Activated CD8-positive, alpha-beta memory T cell treated with anti-CD3 and anti-CD28 coated beads for 24 hours (primary cell): ENCODE data around the gene POFUT2.

Source experiments
- DNase-seq: peaks from one replicate; pipeline ENCODE4 v3.0.0-alpha.2; 2020

The POFUT2 gene

DNA sequence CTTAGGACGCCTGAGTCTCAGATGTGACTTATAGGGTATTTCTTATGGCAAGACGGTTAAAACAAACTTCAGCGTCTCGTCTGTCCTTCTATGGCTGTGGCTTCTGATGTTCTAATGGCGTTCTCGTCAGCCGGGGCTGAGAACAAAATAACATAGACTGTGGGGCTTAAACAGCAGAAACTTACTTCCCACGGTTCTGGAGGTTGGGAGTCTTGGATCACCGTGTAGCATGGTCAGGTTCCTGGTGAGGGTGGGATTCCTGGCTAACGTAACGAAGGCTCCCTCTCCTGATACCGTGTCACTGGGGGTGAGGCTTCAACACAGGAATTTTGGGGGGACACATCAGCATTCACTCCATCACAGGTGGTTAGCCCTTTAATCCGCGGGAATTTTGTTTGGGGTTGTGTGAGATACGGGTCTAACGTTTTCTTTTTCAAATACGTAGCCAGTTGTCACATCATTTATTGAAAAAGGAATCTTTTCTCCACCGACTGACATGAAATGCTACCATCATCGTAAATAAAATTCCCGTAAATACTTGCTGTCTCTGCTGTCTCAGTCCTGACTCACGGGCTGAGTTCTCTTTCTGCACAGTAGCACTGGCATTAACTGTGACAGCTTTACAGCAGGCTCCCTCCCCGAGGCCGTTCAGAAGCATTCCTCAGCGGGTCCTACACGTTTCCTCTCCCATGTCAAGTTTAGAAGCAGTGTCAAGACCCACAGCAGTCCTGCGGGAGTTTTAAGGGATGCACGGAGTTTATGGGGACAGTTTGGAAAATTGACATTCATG lies 8.1 kb upstream of the POFUT2 start:
- peak; percentile 50 for DNase-seq

GRCh38 chr21:45294509-45295291 lies 7.0 kb upstream of the POFUT2 start:
- DNase-seq, result peak; percentile 54

DNA sequence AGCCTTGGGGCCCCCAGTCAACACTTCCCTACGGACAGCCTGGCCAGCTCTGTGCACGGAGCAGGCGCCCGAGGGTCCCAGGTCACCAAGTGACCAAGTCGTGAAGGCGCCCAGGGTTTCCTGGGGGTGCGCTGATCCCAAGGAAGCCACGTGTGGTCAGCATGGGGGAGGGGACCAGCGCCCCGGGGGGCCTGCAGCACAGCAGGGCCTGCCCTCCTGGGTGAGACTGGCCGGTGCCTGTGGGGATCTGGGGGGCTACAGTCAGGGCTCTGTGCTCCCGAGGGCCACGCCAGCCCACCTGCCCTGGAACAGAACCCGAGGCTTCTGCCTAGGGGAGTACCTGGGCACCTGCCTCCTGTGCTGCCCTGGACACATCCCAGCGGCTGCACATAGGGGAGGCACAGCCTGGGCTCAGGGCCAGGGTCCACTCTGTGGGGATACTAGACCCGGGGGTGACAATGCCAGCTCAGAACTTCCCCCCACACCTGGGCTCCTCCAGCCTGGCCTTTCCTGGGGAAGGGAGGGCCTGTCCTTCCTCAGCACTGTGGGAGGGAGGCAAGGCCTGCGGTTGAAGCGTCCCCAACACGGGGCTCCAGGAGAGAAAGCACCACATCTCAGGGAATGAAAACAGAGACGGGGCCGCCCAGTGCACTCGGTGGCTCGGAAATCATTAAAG lies 6.2 kb upstream of the POFUT2 start:
- no peak for DNase-seq

GRCh38 chr21:45293220-45293725 lies 5.6 kb upstream of the POFUT2 start:
- peak; percentile 56 for DNase-seq

DNA sequence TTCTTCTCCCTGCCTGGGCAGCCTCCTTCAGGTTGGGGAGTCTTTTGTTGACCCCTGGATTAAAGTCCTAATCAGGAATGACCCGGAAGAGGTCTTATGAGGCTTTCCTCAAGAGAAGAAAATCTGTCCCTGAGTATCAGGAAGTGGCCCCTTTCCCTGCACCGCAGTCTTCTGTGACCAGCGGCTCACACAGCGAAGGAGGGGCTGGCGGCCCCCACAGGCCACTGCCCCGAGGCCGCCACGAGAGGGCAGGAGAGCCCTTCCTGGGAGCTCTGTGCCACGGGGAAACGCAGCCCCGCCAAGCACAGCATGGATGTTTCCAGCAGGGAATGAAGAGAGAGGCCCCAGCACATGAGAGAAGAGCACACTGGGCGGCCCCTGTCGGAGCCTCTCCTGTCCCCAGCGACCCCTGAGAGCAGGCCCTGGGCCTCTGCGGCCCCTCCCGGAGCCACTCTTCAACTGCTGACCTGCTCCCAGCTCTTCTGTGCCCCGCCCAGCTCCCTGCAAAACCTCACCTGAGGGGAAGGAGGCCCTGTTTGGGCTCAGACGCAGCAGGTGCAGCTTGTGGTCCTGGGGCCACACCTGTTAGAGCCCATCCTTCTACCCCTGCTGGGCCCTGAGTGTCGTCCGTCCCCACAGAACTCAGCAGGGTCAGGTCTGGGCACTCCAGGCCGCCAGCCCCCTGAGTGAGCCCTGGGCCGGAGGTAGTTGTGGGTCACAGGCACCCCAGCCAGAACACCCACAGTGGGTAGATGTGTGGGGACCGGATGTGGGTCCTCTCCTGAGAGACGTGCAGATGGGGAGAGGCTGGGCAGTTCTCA lies 4.9 kb upstream of the POFUT2 start:
- DNase-seq, result peak; percentile 87

DNA sequence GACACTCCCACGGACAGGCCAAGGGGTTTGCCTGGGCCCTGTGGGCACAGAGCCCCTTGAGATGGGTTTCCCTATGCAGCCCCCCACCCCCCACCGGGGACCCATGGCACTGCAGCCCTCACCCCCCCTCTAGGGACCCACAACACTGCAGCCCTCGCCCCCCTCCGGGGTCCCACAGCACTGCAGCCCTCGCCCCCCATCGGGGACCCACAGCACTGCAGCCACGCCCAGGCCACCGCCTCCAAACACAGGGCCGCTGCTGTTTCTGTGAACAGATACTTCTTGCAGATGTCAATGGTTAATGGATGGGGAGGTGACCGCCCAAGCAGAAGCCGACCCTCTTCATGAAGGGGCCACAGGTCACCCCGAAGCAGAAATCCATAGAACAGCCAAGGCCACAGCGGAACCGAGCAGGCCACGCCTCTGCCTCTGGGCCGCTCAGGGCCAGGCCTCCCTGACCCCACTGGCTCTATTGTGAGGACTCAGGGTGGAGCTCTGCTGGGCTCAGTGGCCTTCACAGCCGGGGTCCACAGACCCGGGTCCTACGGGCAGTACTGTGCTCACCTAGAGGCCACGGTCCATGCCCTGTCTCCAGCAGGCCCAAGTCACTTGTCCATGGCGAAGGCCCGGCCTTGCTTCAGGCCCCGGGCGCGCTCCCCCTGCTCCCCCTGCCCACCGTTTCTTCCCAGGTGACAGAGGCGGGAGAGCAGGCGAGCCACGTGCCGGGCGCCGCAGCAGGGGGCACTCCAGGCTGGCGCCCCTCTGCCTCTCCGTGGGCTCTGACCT lies 4.1 kb upstream of the POFUT2 start:
- peak; percentile 57 for DNase-seq

- DNase-seq, result peak; percentile 51
These were observed 3.4 kb upstream of the POFUT2 start for GRCh38 chr21:45290948-45291612.

GRCh38 chr21:45289655-45290515 lies 2.2 kb upstream of the POFUT2 start:
- DNase-seq, result peak; percentile 52

DNA sequence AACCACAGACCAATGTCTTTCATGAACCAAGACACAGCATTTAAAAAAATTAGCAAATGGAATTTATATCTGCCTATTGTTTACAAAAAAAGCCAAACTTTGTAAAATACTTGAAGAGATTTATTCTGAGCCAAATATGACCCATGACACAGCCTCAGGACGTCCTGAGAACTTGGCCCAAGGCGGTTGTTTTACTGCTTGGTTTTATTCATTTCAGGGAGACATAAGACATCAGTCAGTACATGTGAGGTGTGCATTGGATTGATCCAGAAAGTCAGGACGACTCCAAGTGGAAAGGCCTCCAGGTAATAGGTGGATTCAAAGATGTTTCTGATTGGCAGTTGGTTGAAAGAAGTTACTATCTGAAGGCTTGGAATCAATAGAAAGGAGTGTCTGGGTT lies 1.4 kb upstream of the POFUT2 start:
- no peak for DNase-seq

GRCh38 chr21:45288441-45288841 lies 746 bp upstream of the POFUT2 start:
- DNase-seq, result peak; percentile 60

DNA sequence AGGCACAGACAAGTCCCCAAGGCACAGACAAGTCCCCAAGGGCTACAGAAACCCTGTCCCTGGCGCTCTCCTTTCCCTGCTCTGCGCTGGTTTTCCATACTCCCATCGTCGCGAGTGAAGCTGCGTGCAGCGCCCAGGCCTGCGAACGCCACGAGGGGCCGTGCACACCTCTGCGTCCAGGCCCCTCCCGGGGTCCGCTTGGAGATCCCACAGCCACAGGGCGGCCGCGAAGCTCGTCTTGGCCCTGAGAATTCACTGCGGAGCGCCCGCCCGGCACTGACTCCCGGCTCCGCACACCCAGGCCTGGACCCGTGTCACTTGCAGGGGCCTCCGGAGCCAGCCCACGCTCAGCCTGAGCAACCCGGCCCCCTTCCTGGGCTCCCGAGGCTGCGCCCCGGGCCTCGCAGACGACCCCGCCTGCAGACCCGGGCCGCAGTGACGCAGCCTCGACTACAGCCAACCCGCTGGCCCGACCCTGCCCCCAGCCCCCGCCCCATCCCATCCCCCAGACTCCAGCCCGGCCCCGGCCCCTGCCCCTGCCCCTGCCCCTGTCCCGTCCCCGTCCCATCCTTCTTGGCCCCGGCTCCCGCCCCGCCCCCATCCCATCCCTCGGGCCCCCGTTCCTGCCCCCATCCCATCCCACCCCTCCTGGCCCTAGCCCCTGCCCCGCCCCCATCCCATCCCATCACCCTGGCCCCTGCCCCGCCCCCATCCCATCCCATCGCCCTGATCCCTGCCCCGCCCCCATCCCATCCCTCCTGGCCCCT lies 841 bp downstream of the POFUT2 start:
- DNase-seq, result peak; percentile 51

- peak; percentile 43 for DNase-seq
These were observed 2.3 kb downstream of the POFUT2 start for GRCh38 chr21:45285266-45285931.

DNA sequence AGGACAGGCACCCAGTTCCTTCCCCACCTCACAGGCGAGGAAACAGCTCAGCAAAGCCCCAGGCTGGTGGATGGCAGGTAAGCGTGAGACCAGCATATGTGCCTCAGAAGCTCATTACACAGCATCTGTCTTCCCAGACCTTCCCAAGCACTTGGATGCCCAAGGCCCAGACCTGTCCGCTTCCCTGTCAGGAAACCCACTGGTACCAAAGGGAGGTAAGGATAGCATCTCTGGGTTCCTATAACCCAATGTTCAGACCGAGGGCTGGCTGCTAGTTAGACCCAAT lies 3.3 kb downstream of the POFUT2 start:
- peak; percentile 26 for DNase-seq

DNA sequence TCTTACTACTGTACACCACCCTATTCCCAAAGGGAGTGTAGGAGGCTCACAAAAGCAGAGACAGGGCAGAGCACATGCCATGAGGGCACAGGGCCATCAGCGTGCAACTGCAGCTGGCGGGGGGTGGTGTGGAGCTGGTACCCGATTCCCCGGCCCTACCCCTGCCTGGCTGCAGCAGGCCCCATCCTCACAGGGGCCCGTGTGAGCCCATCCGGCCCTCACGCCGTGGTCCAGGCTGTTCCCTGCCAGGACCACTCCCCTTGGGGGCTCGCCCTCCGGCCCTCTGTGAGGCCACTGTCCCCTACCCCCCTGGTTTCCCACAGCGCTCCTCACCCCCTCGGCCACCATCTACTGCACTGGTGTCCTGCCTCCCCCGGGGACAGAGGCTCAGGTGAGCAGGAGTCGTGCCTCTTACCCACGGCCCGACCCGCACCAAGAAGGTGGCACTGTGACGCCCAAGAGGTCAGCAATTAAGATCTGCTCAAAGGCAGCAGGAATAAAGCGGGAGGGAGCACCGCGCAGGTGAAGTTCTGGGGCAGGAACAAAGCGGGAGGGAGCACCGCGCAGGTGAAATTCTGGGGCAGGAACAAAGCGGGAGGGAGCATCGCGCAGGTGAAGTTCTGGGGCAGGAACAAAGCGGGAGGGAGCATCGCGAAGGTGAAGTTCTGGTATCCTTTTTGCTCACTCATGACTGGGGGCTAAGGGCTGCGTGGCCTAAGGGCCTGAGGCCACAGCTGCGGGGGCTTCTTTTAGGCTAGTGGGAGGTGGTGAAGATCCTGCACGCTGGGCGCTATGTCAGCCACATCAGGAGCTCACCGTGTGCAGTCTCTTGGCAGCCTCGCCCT lies 3.9 kb downstream of the POFUT2 start:
- peak; percentile 49 for DNase-seq

DNA sequence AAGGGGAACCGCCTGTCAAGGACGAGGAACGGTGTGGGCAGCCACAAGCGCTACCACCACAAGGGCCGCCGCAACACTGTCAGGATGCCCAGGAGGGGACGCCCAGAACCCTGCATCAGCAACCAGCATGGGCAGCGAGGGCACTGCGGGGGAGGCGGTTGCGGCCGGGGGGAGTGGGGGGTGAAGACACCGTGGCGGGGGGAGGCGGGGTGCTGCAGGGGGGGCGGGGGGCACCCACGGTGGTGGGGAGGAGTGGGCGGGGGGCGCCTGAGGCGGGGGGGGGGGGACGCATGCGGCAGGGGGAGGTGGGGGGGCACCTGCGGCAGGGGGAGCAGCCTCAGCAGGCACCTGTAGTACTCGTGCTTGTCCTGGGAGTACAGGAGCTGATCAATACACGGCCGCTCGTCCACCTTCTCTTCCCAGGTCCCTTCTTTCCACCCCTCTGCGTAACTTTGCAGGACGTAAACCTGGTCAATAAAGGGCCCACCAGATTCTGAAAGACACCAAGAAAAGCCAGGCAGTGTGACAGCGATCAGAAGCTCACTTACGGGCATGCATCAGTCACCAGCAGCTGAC lies 4.6 kb downstream of the POFUT2 start:
- peak; percentile 40 for DNase-seq

DNA sequence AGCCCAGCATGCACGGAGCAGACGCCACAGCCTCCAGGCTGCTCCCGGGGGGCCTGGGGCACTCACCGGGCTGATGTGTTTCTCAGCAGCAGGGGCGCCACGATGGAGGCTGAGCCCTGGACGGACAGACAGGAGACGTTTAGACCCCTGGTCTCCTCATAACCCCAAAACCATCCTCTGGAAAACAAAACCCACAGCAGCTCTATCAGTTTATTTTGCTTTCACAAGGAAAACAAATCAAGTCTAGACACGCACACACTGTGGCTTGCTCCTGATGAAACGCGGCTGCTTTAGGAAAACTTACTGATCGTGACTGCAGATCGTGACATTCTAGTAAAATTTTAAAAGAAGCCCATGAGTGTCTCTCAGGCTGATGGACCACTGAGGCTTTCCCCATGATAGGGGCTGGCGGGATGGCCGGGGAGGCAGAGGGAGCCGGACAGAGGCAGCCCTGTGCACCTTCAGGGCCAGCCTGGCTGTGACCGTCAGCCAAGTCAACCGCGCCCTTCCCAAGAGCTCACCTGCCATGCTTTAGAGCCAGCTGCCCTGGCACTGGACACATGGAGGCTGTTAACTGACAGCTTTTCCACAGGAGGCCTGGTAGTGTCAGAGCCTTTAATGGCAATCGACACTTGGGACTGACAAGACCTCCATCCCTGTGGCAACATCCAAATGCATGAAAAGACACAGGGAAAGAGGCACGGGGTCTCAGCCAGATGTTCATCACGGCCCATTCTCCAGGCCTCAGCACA lies 5.2 kb downstream of the POFUT2 start:
- peak; percentile 41 for DNase-seq
